DMS153 (cell line): ENCODE results near the gene FRMD4A.

ENCODE experiments used
- DNase-seq: peaks from one replicate; lab custom pipeline; 2025; lab: John Stamatoyannopoulos, UW

FRMD4A gene

DNA sequence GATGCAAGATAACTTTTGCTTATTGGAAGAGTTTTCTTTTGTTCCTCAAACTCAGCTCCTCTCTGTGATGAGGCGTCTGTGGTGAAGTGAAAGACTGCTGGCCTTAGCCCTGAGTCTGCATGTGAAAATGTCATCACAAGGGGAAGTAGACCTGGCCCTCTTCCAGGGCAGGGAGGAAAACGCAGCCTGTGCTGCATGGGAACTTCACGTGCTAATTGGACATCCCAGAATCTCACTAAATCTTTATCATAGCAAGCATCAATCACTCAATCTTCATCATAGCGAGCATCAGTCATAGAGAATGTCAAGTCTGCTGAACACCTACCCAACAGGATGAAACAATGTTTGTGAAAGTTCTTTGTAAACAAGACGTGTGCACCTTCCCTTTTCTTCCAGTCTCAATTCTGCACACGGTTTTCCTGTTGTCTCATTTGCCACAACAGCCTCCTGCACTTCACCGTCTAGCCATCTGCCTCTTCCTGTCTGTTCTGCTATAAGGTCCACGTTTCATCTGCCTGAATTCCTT, 314.6 kb downstream of the FRMD4A start:
- no peak for DNase-seq

DNA sequence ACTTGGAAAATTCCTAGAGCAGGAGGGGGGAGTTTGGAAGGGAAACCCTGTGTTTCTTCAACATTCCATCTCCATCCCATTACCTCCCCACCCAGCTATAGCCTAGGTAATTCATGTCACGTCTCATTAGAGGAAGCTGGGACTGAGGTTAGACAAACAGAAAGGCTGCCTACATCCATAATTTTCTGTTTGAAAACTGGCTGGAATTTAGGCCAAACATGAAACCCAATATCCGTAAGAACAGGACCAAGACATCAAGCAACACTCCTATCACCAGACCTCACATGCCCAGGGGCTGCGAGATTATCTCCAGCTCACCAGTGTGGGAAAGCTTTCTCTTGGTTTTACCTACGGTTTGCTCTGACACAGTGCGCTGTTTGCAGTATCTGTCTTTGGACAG, 316.3 kb downstream of the FRMD4A start:
- no peak for DNase-seq

DNA sequence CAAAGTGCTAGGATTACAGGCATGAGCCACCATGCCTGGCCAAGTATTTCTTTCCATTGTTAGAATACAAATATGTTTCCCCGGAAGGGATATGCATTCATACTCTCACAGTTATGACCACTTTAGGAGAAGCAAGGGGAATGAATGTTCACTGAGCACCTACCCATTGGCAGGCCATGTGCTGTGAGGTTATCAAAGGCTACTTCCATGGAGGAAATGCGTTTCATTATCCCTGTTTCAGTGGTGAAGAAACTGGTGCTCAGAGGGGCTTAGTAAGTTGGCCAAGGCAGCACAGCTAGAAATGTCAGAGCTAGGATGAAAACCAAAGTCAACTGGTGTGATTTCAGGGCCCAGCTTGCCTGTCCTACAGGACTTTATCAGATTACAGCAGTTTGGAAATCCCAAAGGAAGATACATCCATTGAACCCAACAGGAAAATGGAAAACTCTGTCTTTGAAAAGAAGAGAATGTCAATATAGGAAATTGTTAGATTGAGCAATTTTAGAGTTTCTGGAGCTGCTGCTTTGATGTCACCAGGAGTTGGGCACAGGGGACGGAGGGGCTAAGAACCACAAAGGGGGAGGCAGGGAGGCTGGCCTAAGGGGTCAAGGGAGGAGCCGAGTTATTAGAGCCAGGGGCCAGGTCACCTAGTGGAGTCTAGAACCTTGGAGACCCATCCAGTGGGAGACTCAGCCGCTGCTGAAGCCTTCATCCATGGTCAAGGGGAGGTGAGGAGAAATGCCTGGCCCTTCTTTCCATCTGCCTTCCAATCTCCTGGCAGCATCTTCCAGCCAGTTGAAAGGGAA, 319.8 kb downstream of the FRMD4A start:
- no peak for DNase-seq

DNA sequence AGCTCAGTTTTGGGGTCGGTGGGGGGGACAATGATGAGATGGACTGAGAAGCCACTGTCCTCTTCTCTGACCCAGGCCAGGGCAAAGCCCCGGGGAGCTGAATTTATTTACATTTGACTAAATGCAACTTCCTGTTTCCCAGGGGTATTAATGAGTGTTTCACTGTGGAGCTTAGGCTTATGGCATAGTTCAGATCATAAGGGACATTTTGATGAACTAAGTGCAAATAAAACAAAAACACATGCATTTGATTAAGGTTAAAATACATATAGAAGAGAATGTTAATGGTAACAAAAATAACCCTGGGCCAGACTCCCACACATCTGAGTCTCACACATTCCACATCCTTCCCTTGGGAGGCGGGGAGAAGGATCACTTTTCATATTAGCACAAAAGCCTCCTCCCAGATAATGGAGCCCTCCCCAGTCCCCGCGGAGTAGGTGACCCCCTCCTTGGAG, 320.6 kb downstream of the FRMD4A start:
- no peak for DNase-seq

DNA sequence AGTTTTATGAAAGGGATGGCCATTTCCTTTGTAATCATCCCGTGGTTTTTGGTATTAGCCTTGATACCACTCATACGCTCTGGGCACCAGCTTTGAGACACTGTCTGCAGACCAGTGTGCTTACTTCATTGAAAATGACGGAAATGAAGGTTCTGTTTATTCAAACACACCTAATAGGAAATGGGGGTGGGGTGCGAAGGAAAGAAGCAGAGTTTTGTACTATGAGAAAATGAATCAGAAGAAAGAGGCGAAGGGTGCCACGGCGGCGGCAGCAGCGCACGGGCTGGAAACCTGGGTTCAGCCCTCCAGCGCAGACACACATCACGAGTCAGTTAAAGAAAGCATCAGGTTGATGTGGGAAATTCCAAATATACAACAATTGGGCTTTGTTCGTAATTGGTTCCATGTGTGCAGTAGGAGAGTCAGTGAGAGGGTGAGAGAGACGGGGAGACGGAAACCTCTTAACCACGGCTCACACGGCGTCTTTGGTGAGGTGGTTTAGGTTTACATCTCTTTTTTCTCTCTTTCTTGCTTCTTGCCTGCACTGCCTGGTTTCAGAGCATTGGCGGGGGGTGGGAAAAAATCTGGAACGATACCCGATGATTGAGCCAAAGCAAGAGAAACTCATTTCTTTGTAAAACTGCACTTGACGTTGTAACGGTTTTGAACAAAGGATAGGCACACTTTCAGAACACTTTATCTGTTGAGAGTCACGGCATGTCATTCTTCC, 321.2 kb downstream of the FRMD4A start:
- DNase-seq: no peak

DNA sequence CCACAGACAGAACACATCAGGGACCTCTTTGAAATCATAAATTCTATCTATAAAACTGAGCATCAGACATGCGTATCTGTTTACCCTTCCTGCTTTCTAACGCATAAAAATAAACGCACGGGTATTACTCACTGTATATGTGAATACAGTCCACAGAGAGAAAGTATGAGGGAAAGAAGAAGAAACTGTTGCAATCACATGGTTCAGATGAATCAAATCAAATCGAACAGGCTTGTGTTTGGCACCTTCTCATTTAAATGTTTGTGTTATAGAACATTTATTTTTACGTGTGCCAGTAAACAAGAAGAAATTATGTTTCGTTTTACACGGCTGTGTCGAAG, 322.0 kb downstream of the FRMD4A start:
- DNase-seq: no peak

DNA sequence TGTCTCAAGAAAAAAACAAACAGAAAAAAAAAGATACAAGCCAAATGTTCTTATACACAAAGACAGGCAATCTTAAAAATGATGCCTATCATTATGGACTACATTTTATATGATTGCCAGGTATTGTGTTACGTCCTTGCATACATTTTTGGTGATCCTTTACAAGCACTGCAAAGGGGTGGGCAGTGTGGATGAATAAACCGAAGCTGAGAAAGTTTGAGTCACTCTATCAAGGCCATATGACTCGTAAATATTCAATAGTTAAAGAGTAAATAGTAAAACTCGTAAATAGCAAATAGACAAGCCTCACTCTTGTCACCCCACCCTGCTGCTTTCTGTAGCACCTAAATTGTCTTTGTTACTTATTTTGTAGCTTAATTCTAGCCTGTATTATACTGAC, 326.2 kb downstream of the FRMD4A start:
- DNase-seq: no peak

DNA sequence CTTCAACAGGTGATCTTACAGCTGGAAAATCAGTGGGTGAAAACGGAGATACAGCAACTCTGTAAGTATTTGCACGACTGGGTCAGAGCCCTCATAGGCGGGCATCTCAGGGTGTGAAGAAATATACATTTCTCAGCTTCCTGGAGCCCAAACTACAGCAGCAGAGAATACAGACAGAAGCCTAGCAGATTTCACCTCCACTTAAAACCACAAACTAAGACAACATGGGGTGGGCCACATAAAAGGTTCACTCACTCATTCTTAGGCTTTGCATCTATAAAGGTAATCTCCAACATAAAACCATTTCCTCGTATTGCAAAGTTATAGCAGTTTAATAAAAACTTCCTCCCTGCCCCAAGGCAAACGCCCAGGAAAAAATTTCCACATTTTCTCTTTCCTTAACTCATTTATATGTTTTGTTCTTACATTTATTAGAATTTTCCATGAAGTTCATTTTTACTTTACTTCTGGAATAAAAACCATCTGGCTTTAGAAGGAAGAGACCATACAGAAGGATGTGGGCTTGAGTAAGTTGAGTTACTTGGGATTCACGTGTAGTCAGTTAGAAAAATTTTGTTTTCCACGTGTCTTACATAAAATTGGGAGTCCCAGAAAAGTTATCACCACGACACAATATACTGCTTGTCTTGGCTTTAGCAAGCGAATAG, 327.1 kb downstream of the FRMD4A start:
- DNase-seq: no peak

DNA sequence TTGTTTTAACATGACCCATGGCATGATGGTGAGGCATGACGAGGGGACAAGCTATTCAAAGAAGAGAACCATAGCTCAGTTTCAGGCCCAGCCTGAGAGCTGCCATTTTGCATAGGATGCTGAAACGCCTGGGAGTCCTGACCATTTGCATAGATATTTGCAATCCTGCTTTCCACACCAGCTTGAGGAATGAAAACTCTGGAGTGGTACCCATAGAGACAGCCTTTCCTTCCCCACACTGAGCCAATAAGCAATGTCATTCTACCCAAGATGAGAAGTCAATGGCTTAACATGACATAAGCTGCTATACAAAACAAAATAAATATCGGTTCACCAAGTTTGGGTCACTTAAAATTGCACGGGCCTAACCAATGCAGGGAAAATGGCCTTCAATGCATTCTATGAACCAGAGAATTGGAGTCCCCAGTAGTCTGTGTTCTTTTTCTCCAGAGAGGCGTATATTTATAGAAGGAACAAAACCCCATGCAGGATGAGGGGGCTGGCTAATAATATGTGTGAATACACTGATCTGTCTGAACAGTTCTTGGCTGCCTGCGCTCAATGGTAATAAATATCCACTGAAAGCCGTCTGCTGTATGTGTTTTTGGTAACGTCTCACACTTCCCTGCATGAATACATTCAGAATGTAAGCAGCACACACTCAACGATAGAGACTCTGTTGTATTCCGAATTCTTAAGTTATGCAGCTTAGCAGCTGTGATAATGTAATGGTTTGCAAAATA, 329.3 kb downstream of the FRMD4A start:
- no peak for DNase-seq

DNA sequence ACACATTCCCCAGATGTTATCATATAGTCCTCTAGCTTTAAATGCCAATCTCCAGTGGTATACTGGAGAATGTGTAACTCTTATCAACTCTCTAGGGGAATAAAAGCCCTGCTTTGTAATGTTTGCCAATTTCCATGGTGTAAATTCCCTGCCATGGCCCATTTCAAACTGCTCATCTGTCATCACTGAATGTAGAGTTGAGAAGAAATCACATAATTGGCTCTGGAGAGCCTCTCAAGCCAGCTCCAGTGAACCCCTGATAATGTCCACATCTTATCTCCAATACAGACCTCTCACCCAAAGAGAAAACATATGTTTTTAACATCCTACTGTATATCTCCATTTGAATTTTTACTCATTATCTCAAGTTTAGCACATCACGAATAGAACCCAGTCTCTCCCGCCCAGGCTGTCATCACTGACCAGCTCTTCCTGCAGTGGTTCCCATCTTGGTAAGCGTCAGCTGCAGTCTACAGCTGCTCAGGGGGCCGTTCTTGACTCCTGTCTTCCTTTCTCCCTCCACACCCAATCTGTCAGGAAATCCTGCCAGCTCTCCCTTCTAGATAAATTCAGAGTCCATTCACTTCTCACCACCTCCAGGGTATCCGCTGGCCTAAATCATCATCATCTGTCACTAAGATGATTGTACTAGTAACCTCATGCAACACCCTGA, 332.4 kb downstream of the FRMD4A start:
- DNase-seq: no peak

DNA sequence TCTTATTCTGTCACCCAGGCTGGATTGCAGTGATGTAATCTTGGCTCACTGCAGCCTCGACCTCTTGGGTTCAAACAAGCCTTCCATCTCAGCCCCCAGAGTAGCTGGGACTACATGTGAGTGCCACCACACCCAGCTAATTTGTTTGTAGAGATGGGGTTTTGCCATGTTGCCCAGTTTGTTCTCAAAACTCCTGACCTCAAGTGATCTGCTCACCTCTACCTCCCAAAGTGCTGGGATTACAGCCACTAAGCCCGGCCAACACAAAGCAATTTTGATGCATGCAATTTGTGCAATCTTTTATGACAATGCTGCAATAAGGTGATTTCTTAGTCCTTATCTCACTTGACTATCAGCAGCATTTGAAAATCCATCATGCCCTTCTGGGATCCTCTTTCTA, 333.1 kb downstream of the FRMD4A start:
- DNase-seq: no peak

DNA sequence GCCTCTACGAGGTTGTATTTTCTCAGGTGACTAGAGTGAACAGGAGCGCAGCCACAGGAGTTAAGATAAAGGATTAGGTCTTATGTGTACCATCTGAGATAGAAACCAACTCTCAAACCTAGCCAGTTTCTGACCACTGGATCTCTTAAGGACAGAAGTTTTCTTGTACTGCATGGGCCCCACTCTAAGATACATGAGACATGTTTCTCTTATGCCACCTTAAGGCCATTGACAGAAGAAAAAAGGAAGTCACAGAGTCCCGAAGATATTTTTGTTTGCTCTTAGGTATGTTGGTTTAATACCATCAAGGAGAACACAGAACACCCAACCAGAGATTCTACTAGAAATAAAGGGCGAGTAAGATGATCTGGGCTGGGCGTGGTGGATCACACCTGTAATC, 335.8 kb downstream of the FRMD4A start:
- no peak for DNase-seq

DNA sequence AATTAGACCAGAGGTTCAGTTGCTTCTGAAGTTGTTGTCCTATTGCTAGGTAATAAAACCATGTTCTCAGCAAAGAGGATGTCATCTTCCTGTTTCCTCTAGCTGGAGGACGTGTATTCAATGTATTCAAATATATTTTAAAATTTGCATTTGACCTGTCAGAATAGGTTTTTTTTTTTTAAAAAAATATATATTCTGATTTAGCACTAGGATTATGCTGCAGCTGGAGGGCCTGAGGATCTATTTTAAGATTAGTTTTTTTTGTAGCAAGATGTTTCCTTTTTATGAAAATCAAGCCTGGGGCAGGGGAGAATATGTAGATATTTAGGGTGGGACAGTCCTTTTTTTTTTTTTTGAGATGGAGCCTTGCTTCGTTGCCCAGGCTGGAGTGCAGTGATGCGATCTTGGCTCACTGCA, 337.0 kb downstream of the FRMD4A start:
- no peak for DNase-seq

DNA sequence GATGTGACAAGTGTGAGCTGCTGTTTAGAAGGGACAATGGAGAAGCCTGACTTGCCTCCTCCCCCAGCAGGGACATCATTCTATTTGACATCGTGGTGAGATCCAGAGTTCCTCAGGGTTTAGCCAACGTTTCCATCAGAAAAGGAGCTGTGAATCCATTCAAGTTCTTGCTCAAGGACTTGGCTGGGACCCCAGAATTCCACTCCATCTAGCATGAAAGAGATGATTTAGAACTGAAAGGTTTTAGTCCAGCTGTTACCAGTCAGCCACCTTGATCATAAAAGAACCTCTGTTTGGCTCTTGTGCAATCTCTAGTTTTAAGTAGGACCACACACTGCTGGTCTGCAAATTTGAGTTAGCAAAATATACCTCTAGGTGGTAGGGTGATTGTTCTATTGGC, 337.6 kb downstream of the FRMD4A start:
- DNase-seq: no peak

DNA sequence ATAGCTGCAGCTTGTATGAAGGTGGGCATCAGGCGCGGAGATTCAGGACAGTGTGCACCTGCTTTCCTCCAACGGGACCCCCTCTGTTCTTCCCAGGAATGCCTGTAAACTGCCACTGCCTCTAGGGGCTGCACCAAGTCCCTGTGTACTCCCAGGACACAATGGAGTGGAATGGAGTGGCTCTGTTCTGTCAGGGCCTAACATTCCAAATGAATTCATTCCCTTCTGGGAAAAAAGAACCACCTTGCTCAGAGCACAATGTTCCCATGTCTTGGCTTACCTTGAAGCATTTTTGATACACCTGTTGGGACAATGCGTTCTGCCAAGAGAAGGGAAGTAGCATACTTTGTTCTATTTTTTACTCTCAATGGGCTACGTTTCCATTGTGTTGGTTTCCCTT, 339.4 kb downstream of the FRMD4A start:
- no peak for DNase-seq

DNA sequence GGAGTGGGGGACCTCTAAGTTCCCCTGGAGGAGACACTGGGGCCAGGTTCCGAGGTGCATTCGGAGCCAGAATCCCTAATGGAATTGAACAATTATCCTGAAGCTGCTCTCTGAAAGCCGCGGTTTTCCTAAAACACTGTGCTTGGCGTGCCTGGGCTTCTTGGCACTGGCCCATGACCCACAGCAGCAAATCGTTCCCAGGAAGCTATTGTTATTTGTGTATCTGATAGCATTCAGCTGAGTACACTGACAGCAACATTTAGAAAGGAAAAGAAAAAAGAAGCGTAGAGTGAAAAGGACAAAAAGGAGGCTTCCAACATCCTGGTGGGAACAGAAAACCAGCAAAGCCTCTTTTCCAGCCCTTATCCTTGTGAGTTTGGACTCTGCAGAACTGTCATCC, 339.8 kb downstream of the FRMD4A start:
- no peak for DNase-seq

DNA sequence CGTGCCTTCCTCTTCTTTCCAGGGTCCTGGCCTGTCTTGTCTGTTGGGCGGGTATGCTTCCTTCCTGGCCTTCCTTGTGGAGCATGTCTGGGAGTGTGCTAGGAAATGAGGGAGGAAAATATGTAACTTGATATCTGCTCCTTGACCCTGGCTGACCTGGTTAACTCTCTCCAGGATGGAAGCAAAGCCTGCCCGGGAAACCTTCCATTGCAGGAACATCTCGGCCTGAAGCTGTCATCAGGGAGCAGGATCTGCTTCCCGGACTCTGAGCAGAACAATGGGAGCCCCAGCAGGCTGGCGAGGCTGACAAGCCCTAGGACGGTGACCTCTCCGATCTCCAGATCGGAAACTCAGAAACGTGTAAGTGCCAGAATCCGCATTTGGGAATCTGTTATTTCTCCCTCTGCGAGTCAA, 340.3 kb downstream of the FRMD4A start:
- DNase-seq: no peak

DNA sequence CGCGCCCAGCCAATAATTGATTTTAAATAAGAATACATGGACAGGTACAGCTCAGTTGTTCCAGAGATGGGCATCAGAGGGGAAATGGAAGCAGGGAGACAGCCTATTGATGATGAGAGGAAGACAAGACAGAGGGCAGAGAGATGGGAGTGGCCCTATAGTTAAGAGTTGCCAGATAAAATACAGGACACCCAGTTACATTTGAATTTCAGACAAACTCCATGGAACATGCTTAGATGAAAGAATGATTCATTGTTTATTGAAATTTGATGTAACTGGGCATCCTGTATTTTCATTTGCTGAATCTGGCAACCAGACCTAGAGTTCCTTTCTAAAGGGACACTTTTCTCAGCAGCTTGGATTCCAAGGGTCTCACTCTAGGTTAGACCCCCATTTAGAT, 341.1 kb downstream of the FRMD4A start:
- no peak for DNase-seq

DNA sequence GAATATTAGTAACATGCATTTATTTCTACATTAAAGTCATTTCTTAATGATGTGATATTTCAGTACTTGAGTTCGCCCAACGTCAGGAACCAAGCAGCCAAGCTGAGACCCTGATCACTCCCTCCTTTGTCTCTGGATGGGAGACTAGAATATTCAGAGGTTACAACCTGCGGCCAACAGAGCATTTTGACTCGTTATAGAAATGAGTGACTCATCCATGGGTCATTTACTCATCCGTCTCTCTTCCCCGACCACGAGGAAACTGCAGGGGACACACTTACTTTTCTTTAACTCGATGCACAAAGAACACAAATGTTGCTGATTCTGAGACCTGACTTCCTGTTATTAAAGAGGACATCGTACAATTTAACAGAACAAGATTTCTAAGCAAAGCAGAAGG, 343.3 kb downstream of the FRMD4A start:
- DNase-seq: no peak

DNA sequence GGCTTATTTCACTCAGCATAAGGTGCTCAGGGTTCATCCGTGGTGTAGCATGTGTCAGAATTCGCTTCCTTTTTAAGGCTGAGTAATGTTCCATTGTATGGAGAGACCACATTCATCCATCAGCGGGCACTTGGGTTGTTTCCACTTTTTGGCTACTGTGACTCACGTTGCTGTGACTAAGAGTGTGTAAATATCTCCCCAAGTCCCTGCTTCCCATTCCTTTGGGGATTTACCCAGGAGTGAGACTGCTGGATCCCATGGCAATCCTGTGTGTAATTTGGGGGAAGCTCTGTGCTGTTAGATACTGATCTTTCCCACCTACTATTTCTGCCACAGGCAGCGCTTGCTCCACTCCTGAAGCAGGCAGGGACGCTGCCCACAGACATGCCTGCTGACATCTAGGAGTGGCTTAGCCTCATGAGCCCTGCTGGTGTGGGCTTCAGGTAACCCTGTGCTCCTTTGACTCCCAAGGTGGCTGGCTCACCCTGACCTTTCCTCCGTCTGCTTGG, 346.0 kb downstream of the FRMD4A start:
- no peak for DNase-seq

DNA sequence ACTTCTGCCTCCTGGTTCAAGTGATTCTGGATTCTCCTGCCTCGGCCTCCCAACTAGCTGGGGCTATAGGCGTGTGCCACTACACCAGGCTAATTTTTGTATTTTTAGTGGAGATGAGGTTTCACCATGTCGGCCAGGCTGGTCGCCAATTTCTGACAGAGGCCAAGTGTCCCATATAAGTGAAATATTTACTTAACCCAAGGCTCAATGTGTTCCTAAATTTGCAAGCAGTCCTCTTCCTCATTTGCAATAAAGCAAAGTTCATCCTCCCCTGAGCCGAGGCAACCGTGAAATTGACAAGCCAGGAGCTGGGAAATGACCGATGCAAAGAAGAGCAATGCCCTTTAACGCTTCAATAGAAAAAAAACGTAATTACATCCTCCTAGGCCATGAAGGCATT, 347.7 kb downstream of the FRMD4A start:
- no peak for DNase-seq
